Mesendoderm (in vitro differentiated cells): ENCODE data around the gene ZNF385A.

Source experiments
- DNase-seq: peaks from one replicate; pipeline ENCODE4 v3.0.0; 2013
- H2AK5ac ChIP-seq: 2 replicates; pipeline ENCODE4 v1.6.1; 2013; ENCODE audit warnings: low read length, inconsistent platforms
- H2BK120ac ChIP-seq: 2 replicates; pipeline ENCODE4 v1.6.1; 2013; ENCODE audit warnings: low read depth, mild to moderate bottlenecking, low read length, moderate library complexity, mixed read lengths
- H2BK15ac ChIP-seq: replicated peaks from 2 replicates; pipeline ENCODE4 v1.6.1; 2013; ENCODE audit warnings: low read depth, mild to moderate bottlenecking, moderate library complexity
- H2BK5ac ChIP-seq: 2 replicates; pipeline ENCODE4 v1.6.1; 2013; ENCODE audit warnings: low read length, inconsistent platforms
- H3K18ac ChIP-seq: 2 replicates; pipeline ENCODE4 v1.6.1; 2013; ENCODE audit warnings: mild to moderate bottlenecking, low read length, mixed read lengths
- H3K23ac ChIP-seq: one replicate; pipeline ENCODE4 v1.6.1; 2013; ENCODE audit warnings: low read length
- H3K27ac ChIP-seq: 2 replicates; pipeline ENCODE4 v1.5.1; 2013; ENCODE audit warnings: low read depth, mild to moderate bottlenecking, inconsistent platforms, low read length, moderate library complexity
- H3K27me3 ChIP-seq: 2 replicates; pipeline ENCODE4 v1.6.1; 2013; ENCODE audit warnings: low read length, control low read depth, mild to moderate bottlenecking, inconsistent platforms; ENCODE audit not compliant: insufficient read depth, poor library complexity
- H3K36me3 ChIP-seq: 2 replicates; pipeline ENCODE4 v1.6.1; 2013; ENCODE audit warnings: low read length, inconsistent platforms; ENCODE audit not compliant: control insufficient read depth, insufficient read depth
- H3K4ac ChIP-seq: one replicate; pipeline ENCODE4 v1.6.1; 2013; ENCODE audit warnings: low read depth, mild to moderate bottlenecking, low read length, moderate library complexity
- H3K4me1 ChIP-seq: 2 replicates; pipeline ENCODE4 v1.6.1; 2013; ENCODE audit warnings: low read depth, low read length, inconsistent platforms; ENCODE audit not compliant: control insufficient read depth
- H3K4me2 ChIP-seq: 2 replicates; pipeline ENCODE4 v1.6.1; 2013; ENCODE audit warnings: low read length
- H3K4me3 ChIP-seq: 2 replicates; pipeline ENCODE4 v1.5.1; 2013; ENCODE audit warnings: mild to moderate bottlenecking, low read length
- H3K56ac ChIP-seq: one replicate; pipeline ENCODE4 v1.6.1; 2013; ENCODE audit warnings: low read length
- H3K79me1 ChIP-seq: 2 replicates; pipeline ENCODE4 v1.6.1; 2013; ENCODE audit warnings: low read length, inconsistent platforms
- H3K79me2 ChIP-seq: 2 replicates; pipeline ENCODE4 v1.6.1; 2013; ENCODE audit warnings: mild to moderate bottlenecking, low read length; ENCODE audit not compliant: control insufficient read depth, insufficient read depth
- H3K9ac ChIP-seq: 2 replicates; pipeline ENCODE4 v1.6.1; 2013; ENCODE audit warnings: low read length, inconsistent platforms
- H4K5ac ChIP-seq: one replicate; pipeline ENCODE4 v1.6.1; 2013; ENCODE audit warnings: low read length
- H4K8ac ChIP-seq: one replicate; pipeline ENCODE4 v1.6.1; 2013; ENCODE audit warnings: low read depth, mild to moderate bottlenecking, control low read depth, low read length, moderate library complexity
- WGBS: extraction: QIAGEN DNeasy Blood & Tissue Kit; methylation state at CpG from one replicate; pipeline ENCODE4 v1.1.7; 2013; ENCODE audit warnings: low lambda C conversion rate, missing lambda C conversion rate; ENCODE audit not compliant: insufficient coverage; ENCODE audit errors: extremely low coverage; 5-methylcytosine and 5-hydroxymethylcytosine counted together

Gene ZNF385A

DNA sequence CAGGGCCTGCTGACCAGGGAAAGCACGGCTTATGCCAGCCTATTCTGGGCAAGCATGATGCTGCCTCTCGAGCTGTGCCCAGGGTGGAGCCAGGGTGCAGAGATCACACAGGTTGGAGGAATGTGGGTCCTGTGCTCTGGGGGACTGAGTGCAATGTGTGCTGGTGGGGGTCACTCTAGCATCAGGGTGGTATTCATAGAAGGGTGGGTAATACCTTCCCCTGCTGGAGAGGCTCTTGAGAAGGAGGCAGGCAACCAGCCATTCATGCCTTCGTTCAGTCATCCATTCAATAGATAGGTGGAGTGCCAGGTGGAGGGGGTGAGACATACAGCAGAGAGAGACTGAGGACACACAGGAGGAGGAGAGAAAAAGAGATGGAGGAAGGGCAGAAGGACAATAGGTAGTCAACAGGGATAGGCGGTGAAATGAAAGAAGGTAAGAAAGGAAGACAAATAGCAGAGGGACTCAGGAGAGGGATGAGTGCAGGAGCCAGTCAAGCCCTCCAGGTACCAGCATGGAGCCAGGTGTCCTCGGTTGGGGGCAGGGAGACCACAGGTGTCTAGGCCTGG lies 5.2 kb upstream of the ZNF385A start:
- H3K79me2 ChIP-seq, result no peaks in the 10 kb centered on the region
- no peaks in the 10 kb centered on the region for H3K27me3 ChIP-seq
- peak overlapping the region; percentile 44 for H2AK5ac ChIP-seq
- H4K5ac ChIP-seq, result no peak overlapping the region
- peak overlapping the region; percentile 10 for H3K27ac ChIP-seq
- no peak overlapping the region for H3K4ac ChIP-seq
- H2BK15ac ChIP-seq, result no peak overlapping the region
- DNase-seq, result no peak
- no CpG with 5 or more reads among the region's 5 CpGs for whole genome bisulfite sequencing
- H2BK5ac ChIP-seq, result no peak overlapping the region
- peak overlapping the region; percentile 45 for H3K4me2 ChIP-seq
- no peak overlapping the region for H3K4me3 ChIP-seq
- peaks cover 53% of the 10 kb centered on the region for H3K4me1 ChIP-seq
- H3K18ac ChIP-seq, result no peak overlapping the region
- H3K23ac ChIP-seq, result no peak overlapping the region
- H3K9ac ChIP-seq, result peak overlapping the region; percentile 51
- H3K36me3 ChIP-seq, result no peaks in the 10 kb centered on the region
- no peaks in the 10 kb centered on the region for H3K79me1 ChIP-seq
- peak overlapping the region; percentile 93 for H3K56ac ChIP-seq
- H2BK120ac ChIP-seq, result no peak overlapping the region
- no peak overlapping the region for H4K8ac ChIP-seq

DNA sequence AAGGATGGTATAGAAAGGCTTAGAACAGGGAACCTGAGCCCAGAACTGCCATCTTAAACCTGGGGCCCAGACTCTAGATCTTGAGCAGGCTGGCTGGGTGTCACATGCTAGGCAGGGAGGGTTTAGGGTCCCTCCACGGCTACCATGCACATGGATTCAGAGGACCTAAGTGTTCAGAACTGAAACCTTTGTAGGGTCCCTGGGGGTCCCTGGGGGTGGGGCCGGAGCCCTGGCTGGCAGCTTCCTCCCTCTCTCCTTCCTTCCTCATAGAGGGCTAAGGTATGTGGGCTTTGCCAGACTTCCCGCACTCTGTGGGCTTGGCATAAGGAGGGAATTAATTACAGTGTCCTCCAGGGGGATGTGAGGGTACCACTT lies 4.6 kb upstream of the ZNF385A start:
- no peak for DNase-seq
- Histone ChIP-seq H3K4me2 (no peak overlapping the region), H2AK5ac (no peak overlapping the region), H3K9ac (no peak overlapping the region), H2BK15ac (no peak overlapping the region), H3K23ac (no peak overlapping the region), H3K79me2 (no peaks in the 10 kb centered on the region), H3K4me1 (peaks cover 57% of the 10 kb centered on the region), H3K27ac (peak overlapping the region; percentile 20), H2BK5ac (no peak overlapping the region), H4K8ac (no peak overlapping the region), H3K56ac (no peak overlapping the region), H4K5ac (no peak overlapping the region), H3K27me3 (no peaks in the 10 kb centered on the region), H2BK120ac (no peak overlapping the region), H3K79me1 (no peaks in the 10 kb centered on the region), H3K4me3 (no peak overlapping the region), H3K36me3 (no peaks in the 10 kb centered on the region), H3K4ac (no peak overlapping the region), H3K18ac (no peak overlapping the region)
- WGBS, result no CpG with 5 or more reads among the region's 3 CpGs

DNA sequence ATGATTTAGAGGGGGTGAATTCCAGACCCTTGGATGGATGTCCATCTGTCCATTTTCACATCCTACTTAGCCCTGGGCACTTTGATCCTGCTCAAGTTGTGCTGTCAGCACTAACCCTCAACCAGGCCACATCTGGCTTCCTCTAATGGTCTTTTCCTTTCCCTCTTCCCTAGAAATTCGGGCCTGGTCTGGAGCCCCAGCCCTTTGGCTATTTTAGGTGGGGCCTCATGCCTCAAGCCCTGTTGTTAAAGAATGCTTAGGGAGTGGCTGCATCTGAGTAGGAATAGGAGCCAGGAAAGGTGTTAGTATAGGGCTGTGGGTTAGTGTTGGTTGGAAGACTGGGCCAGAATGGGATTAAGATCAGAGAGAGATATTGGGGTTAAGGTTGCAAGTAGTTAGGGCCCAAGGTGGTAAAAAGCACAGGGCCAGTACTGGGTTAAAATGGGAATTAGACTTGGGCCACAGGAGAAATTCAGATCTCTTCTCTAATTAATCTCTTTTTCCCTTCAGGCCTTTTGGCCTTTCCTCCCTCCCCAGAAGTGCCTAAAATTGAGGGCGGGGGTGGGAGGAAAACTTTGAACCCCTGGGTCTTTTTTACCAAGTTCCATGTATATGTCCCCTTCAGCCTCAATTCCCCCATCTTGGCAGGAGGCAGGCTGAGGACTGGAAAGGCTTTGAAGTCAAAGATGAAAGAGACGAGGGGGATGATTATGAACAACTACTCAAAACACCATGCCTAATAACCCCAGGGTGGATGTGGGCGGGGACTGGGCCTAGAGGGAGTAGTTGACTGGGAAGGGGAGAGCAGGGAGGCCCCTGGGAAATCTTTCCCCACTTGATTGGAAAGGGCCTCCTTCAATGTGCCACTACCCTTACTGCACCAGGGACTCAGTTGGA lies 4.0 kb upstream of the ZNF385A start:
- Histone ChIP-seq H3K9ac (peak overlapping the region; percentile 54), H3K56ac (peak overlapping the region; percentile 67), H3K4ac (no peak overlapping the region), H2BK5ac (peak overlapping the region; percentile 83), H2BK15ac (no peak overlapping the region), H2BK120ac (no peak overlapping the region), H3K18ac (no peak overlapping the region), H3K4me3 (no peak overlapping the region), H3K79me2 (no peaks in the 10 kb centered on the region), H3K4me2 (no peak overlapping the region), H3K4me1 (peaks cover 57% of the 10 kb centered on the region), H3K27me3 (no peaks in the 10 kb centered on the region), H4K5ac (no peak overlapping the region), H3K23ac (no peak overlapping the region), H4K8ac (no peak overlapping the region), H2AK5ac (peak overlapping the region; percentile 90), H3K79me1 (no peaks in the 10 kb centered on the region), H3K36me3 (no peaks in the 10 kb centered on the region), H3K27ac (peak overlapping the region; percentile 58)
- peak; percentile 83 for DNase-seq
- WGBS, result no CpG with 5 or more reads among the region's 4 CpGs

DNA sequence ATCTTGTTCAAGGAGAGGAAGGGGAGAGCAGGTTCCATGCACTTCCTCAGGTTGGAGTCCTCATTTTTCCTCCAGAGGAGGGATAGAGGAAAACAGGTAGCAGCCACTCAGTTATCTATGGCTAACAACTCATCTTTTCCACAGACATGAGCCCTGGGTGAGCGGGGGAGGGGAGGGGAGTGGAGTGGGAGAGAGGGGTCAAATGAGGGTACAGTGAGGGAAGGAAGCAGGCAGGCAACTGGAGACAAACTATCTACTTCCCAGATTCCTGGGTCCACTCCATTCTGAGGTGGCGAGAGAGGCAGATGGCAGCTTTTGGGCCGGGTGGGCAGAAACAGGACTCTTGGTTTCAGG lies 2.6 kb upstream of the ZNF385A start:
- H3K23ac ChIP-seq, result no peak overlapping the region
- H2AK5ac ChIP-seq, result no peak overlapping the region
- H3K56ac ChIP-seq, result peak overlapping the region; percentile 81
- peaks cover 57% of the 10 kb centered on the region for H3K4me1 ChIP-seq
- H3K18ac ChIP-seq, result no peak overlapping the region
- no CpG with 5 or more reads among the region's 3 CpGs for WGBS
- no peak overlapping the region for H3K4me2 ChIP-seq
- DNase-seq, result no peak
- H3K4me3 ChIP-seq, result no peak overlapping the region
- peak overlapping the region; percentile 49 for H3K9ac ChIP-seq
- no peaks in the 10 kb centered on the region for H3K27me3 ChIP-seq
- no peak overlapping the region for H2BK120ac ChIP-seq
- H4K8ac ChIP-seq, result no peak overlapping the region
- no peak overlapping the region for H3K4ac ChIP-seq
- H2BK15ac ChIP-seq, result no peak overlapping the region
- H3K36me3 ChIP-seq, result no peaks in the 10 kb centered on the region
- H4K5ac ChIP-seq, result no peak overlapping the region
- H3K79me2 ChIP-seq, result no peaks in the 10 kb centered on the region
- no peaks in the 10 kb centered on the region for H3K79me1 ChIP-seq
- peak overlapping the region; percentile 63 for H2BK5ac ChIP-seq
- peak overlapping the region; percentile 58 for H3K27ac ChIP-seq

DNA sequence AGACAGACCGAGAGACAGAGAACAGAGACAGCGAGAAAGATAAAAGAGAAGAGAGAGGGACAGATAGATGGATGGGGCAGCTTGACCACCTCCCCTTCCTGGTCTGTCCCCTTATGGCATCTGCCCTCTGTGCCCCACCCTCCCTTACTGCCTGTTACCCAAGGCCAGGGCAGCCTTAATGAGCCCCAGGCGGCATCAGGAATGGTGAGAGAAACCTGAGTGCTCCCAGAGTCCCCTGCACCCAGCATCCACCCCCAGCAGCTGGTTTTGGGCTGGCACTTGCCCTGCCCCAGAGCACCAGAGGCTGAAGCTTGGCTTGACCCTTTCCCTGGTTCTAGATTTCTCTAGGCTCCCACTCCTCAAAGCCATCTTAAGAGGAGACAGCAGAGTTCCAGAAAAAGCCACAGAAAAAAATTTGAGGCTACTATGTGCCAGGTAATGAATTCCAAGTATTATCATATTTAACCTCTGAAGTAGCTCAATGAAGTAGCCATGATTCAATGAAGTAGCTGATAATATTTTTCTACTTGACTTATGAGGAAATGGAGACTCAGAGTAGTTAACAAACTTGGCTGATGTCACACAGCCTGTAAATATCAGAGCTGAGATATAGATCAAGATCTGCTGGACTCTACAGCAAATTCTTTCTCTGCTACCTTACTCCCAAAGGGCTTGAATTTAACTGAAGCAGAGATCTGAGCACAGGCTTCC lies 2.0 kb upstream of the ZNF385A start:
- H3K4ac ChIP-seq, result no peak overlapping the region
- H4K5ac ChIP-seq, result no peak overlapping the region
- H3K4me3 ChIP-seq, result no peak overlapping the region
- H3K9ac ChIP-seq, result peak overlapping the region; percentile 12
- no peak overlapping the region for H2BK120ac ChIP-seq
- no peak overlapping the region for H2BK15ac ChIP-seq
- peak overlapping the region; percentile 81 for H3K56ac ChIP-seq
- no peak overlapping the region for H3K4me2 ChIP-seq
- H3K23ac ChIP-seq, result no peak overlapping the region
- DNase-seq, result no peak
- H4K8ac ChIP-seq, result no peak overlapping the region
- H3K36me3 ChIP-seq, result no peaks in the 10 kb centered on the region
- H3K18ac ChIP-seq, result no peak overlapping the region
- no peaks in the 10 kb centered on the region for H3K27me3 ChIP-seq
- no peaks in the 10 kb centered on the region for H3K79me1 ChIP-seq
- peak overlapping the region; percentile 13 for H2BK5ac ChIP-seq
- WGBS, result no CpG with 5 or more reads among the region's 3 CpGs
- peaks cover 53% of the 10 kb centered on the region for H3K4me1 ChIP-seq
- H3K27ac ChIP-seq, result peak overlapping the region; percentile 58
- no peaks in the 10 kb centered on the region for H3K79me2 ChIP-seq
- peak overlapping the region; percentile 91 for H2AK5ac ChIP-seq
